ENCODE measurements around the gene DGKQ.
A peak's percentile ranks its signal among the peaks of the same experiment; 100 is the strongest.

Gene DGKQ

DNA sequence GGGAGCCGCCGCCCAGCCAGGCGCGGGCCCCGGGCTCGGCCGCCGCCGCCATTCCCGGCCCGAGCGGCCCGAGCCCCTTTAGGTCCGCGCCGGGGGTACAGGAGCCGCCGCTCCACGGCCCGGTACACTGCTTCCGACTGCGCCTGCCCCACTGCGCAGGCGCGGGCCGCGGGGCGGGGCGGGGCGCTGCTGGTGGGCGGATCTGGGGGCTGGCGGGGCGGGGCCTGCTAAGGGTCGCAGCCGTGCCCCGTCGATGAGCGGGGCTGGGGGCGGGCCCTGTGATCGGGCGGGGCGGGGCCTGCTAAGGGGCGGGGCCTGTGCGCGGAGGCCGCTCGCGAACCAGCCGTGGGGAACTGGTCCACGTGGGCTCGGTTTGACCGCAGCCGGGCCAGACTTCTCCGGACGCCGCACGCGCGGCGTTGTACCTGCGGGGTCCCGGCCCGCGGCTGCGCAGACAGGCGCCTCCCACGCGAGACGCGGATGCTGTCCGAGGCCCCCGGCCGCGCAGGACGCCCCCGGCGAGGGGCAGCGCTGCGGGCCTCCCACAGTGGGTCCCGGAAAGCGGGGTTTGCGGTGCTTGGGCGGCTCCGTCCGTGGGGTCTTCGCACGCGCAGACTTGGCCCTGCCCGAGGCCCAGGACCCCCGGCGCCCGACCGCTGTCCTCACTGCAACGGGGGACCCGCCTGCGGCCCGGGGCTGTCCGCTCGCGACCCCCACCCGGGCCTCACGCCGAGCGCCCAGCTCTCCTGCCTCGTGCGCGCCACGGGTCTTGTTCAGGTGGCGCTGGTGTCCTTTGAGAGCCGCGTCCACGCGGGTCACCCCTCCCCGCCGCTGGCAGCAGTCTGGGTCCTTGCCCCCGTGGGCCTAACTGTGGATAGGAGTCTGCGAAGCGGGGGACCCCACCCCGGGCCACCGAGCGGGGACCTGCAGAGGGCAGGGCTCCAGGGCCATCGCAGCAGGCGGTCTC, at the start of gene DGKQ:
DGKQ (minus strand) TSS at position 139 of the 967 bp plus-strand sequence; CDS start at position 52, 87 bp downstream.
- no peak for DNase-seq (ENCODE audit: low read depth)
- TF ChIP-seq CTCF (IDR thresholded peaks at IDR 0.05; ENCODE audit: low read depth, low read length, missing control alignments) = no peak
- H3K4me3 ChIP-seq (ENCODE audit: low read depth, low read length) = peak within 1 kb of the TSS; percentile 85

DNA sequence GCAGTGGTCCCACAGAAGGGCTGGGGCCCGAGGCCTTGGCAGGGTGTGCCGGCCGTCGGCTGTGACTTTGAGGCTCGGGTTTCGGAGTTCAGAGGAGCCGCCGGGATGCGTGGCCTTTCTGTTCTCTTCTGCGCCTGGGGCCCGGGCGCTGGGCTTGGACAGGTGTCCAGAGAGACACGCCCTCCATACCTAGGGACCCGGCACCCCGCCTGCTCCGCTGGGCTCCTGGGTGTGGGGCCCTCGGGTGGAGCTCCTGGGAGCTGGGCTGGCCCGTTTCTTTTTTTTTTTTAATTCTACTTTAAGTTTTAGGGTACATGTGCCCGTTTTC, 49.3 kb upstream of the DGKQ start:
- no peak for TF ChIP-seq CTCF (IDR thresholded peaks at IDR 0.05; ENCODE audit: low read depth, low read length, missing control alignments)
- no peak for DNase-seq (ENCODE audit: low read depth)
- H3K4me3 ChIP-seq (ENCODE audit: low read depth, low read length) = no peak overlapping the region

- no peak for DNase-seq (ENCODE audit: low read depth)
- no peak overlapping the region for H3K4me3 ChIP-seq (ENCODE audit: low read depth, low read length)
- TF ChIP-seq CTCF (IDR thresholded peaks at IDR 0.05; ENCODE audit: low read depth, low read length, missing control alignments) = no peak
These were observed 48.8 kb upstream of the DGKQ start for GRCh38 chr4:1022051-1022738.

DNA sequence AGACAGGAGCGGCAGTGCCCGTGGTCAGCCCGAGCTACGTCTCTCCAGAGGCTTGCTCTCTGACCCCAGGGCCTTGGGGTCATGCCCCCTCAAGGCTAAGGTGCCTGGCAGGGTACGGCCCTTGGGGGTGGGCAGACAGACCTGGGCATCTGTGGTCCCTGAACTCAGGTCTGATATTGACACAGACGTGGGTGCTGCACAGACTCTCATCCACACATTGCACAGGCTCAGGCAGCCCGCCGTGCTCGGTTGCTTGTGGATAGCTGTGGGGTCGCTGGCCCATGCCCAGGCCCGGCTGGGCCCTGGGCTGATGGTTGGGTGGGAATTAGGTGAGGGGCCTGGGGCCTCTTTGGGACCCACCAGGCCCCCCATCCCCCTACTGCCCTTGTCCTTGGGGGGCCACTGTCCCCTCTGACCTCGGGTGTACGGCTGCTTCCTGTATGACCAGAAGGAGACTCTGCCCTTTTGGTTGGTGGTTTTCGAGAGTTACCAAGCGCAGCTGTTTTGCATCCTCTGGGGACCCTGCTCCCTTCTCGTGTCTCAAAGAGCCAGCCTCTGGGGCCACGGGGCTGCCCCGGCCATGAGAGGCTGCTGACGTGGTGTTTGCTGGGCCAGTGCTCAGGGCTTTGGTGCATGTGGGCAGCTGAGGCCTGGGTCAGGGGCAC, 48.1 kb upstream of the DGKQ start:
- TF ChIP-seq CTCF (IDR thresholded peaks at IDR 0.05; ENCODE audit: low read depth, low read length, missing control alignments) = no peak
- no peak for DNase-seq (ENCODE audit: low read depth)
- no peak overlapping the region for H3K4me3 ChIP-seq (ENCODE audit: low read depth, low read length)

GRCh38 chr4:1019729-1020470, 46.5 kb upstream of the DGKQ start:
- H3K4me3 ChIP-seq (ENCODE audit: low read depth, low read length) = no peak overlapping the region
- DNase-seq (ENCODE audit: low read depth) = no peak
- TF ChIP-seq CTCF (IDR thresholded peaks at IDR 0.05; ENCODE audit: low read depth, low read length, missing control alignments) = no peak

GRCh38 chr4:1019320-1019719, 46.0 kb upstream of the DGKQ start:
- TF ChIP-seq CTCF (IDR thresholded peaks at IDR 0.05; ENCODE audit: low read depth, low read length, missing control alignments) = no peak
- DNase-seq (ENCODE audit: low read depth) = no peak
- H3K4me3 ChIP-seq (ENCODE audit: low read depth, low read length) = no peak overlapping the region
